Progenitor cell of endocrine pancreas (in vitro differentiated cells): Measurements from ENCODE around the gene ABL2. TPM values are rescaled to one million over a fixed set of nuclear protein-coding genes. Genes with fewer than 3 reads are reported as not detected.

Source experiments
- DNase-seq: peaks from one replicate; pipeline ENCODE4 v3.0.0; 2021; ENCODE audit warnings: low spot score; ENCODE audit not compliant: unreplicated experiment
- H3K27ac Mint-ChIP-seq: 2 replicates; pipeline ENCODE4 v1.8.0; 2021; ENCODE audit warnings: mild to moderate bottlenecking, moderate library complexity, mixed read lengths
- H3K27me3 Mint-ChIP-seq: 2 replicates; pipeline ENCODE4 v1.8.0; 2021; ENCODE audit warnings: mixed read lengths
- H3K36me3 Mint-ChIP-seq: 2 replicates; pipeline ENCODE4 v1.8.0; 2022; ENCODE audit warnings: mixed read lengths; ENCODE audit not compliant: insufficient read depth
- H3K4me1 Mint-ChIP-seq: 2 replicates; pipeline ENCODE4 v1.8.0; 2021; ENCODE audit warnings: low read depth, mixed read lengths
- H3K4me3 Mint-ChIP-seq: 2 replicates; pipeline ENCODE4 v1.8.0; 2021; ENCODE audit warnings: low read depth, mild to moderate bottlenecking, moderate library complexity, mixed read lengths
- H3K9me3 Mint-ChIP-seq: 2 replicates; pipeline ENCODE4 v1.8.0; 2021; ENCODE audit warnings: low read depth, mixed read lengths
- total RNA-seq: library from RNA; stranded (reverse); gene quantifications from 2 replicates; pipeline ENCODE4 v1.2.1, GENCODE V29; 2021
- TF ChIP-seq, protein P1 (sequence below): fragments of 200-600 bp; sonication (generic); IDR thresholded peaks from one replicate; pipeline ENCODE4 v1.5.0; 2021; ENCODE audit warnings: antibody characterized with exemption, mild to moderate bottlenecking; ENCODE audit not compliant: unreplicated experiment

The ABL2 gene
- total RNA-seq, 1 donor from 2014 or later, result 23.7 TPM

DNA sequence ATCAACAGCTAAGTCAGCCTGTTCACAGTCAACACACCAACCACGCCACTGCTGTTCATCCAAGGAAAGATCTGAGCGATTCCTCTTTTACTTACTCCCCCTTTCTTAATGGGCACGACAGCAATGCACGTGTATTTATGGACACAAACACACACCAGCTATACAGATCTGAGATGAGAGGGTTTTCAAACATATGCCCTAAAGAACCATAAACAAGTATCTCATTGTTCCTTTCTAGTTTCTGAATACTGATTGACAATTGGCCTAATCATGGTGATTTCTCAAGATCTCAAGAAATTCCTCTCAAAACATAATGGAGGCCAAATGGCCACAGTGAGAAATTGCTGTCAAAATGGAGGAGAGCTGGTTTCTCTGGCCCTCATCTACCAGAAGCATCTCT lies 129.6 kb downstream of the ABL2 start:
- TF ChIP-seq, protein P1, sequence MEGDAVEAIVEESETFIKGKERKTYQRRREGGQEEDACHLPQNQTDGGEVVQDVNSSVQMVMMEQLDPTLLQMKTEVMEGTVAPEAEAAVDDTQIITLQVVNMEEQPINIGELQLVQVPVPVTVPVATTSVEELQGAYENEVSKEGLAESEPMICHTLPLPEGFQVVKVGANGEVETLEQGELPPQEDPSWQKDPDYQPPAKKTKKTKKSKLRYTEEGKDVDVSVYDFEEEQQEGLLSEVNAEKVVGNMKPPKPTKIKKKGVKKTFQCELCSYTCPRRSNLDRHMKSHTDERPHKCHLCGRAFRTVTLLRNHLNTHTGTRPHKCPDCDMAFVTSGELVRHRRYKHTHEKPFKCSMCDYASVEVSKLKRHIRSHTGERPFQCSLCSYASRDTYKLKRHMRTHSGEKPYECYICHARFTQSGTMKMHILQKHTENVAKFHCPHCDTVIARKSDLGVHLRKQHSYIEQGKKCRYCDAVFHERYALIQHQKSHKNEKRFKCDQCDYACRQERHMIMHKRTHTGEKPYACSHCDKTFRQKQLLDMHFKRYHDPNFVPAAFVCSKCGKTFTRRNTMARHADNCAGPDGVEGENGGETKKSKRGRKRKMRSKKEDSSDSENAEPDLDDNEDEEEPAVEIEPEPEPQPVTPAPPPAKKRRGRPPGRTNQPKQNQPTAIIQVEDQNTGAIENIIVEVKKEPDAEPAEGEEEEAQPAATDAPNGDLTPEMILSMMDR, result no peak
- H3K4me3 Mint-ChIP-seq, result no peak overlapping the region
- H3K27me3 Mint-ChIP-seq, result no peaks in the 10 kb centered on the region
- peaks cover 18% of the 10 kb centered on the region for H3K36me3 Mint-ChIP-seq
- no peak overlapping the region for H3K27ac Mint-ChIP-seq
- DNase-seq, result no peak
- H3K4me1 Mint-ChIP-seq, result peaks cover 3% of the 10 kb centered on the region
- H3K9me3 Mint-ChIP-seq, result no peaks in the 10 kb centered on the region

DNA sequence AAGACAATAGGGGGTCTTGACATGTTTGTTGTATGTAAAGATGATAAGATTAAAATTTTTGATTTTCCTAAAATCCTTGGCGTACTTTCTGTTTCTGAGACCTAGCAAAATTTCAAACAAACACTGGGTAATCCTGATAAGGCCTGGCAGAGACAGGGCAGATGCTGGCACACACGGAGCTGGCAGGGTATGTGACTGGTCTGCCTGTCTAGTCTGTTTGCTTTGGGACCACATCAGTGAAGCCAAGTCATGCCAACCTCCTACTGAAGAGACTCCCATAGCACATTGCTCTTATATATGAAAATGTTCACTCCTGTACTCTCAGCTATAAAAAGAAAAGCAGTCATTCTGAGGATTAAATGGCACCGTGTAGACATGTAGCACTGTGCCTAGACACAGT lies 133.6 kb downstream of the ABL2 start:
- no peak overlapping the region for H3K4me3 Mint-ChIP-seq
- TF ChIP-seq, protein P1, result no peak
- peaks cover 30% of the 10 kb centered on the region for H3K36me3 Mint-ChIP-seq
- peaks cover 14% of the 10 kb centered on the region for H3K4me1 Mint-ChIP-seq
- no peaks in the 10 kb centered on the region for H3K27me3 Mint-ChIP-seq
- no peaks in the 10 kb centered on the region for H3K9me3 Mint-ChIP-seq
- H3K27ac Mint-ChIP-seq, result no peak overlapping the region
- DNase-seq, result no peak

DNA sequence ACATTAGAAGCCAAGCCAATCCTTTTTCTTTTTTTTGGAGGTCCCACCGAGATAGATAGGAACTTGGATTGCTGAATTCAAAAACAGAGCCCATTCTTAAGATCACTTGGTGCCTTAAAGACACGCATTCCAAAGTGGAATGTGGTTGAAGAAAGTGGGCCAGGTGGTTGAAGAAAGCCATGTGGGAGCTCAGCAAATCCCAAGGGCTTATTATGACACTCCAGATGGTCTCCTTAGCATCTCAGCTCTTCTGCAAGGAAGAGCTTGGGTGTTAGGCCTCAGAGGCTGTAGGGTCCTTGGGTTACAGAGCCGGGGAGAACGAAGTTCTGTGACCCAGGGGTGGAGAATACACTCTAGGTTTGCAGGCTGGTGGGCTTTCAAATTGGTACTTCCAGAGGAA lies 134.1 kb downstream of the ABL2 start:
- no peak overlapping the region for H3K27ac Mint-ChIP-seq
- no peaks in the 10 kb centered on the region for H3K27me3 Mint-ChIP-seq
- peaks cover 18% of the 10 kb centered on the region for H3K4me1 Mint-ChIP-seq
- no peak for DNase-seq
- no peak overlapping the region for H3K4me3 Mint-ChIP-seq
- TF ChIP-seq, protein P1, result no peak
- peaks cover 31% of the 10 kb centered on the region for H3K36me3 Mint-ChIP-seq
- H3K9me3 Mint-ChIP-seq, result no peaks in the 10 kb centered on the region

DNA sequence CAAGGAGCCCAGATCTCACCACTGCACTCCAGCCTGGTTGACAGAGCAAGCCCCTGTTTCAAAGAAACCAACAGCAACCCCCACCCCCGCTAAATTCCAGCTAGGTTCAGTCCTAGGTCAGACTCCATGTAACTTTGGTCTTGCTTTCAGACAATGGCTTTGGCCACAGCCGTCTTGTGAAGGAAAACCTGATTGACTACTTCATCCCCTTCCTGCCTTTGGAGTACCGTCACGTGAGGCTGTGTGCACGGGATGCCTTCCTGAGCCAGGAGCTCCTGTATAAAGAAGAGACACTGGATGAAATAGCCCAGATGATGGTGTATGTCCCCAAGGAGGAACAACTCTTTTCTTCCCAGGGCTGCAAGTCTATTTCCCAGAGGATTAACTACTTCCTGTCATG lies 134.7 kb downstream of the ABL2 start:
- TF ChIP-seq, protein P1, result no peak
- peaks cover 31% of the 10 kb centered on the region for H3K36me3 Mint-ChIP-seq
- H3K27me3 Mint-ChIP-seq, result no peaks in the 10 kb centered on the region
- no peaks in the 10 kb centered on the region for H3K9me3 Mint-ChIP-seq
- peak overlapping the region; percentile 53 for H3K27ac Mint-ChIP-seq
- no peak overlapping the region for H3K4me3 Mint-ChIP-seq
- peaks cover 22% of the 10 kb centered on the region for H3K4me1 Mint-ChIP-seq
- DNase-seq, result no peak

DNA sequence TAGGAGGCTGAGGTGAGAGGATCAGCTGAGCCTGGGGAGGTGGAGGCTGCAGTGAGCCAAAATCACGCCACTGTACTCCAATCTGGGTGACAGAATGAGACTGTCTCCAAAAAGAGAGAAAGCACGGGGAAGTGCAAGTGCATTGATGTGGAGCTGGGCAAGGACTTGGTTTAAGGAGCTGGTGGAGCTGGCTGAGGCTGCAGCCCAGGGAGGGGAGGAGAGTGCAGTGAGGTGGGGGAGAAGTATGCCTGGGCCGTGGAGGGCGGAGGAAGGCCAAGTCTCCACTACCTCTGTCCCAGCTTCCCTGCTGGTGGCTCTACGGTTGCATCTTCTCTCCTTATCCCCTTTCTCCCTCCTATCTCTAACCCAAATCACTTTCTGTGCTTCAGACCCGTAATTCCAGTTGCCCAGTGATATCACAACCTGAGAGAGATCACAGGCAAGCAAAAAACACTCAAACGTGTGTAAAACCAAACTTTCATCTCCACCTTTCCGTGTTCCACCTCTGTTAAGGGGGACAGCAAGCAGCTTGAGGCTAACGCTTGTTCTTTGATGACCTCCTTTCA lies 136.5 kb downstream of the ABL2 start:
- DNase-seq, result no peak
- H3K9me3 Mint-ChIP-seq, result no peaks in the 10 kb centered on the region
- no peaks in the 10 kb centered on the region for H3K27me3 Mint-ChIP-seq
- TF ChIP-seq, protein P1, result no peak
- no peak overlapping the region for H3K27ac Mint-ChIP-seq
- H3K4me1 Mint-ChIP-seq, result peaks cover 23% of the 10 kb centered on the region
- peaks cover 32% of the 10 kb centered on the region for H3K36me3 Mint-ChIP-seq
- H3K4me3 Mint-ChIP-seq, result no peak overlapping the region
